ENCODE measurements around the gene ZNF202.

ZNF202 gene

DNA sequence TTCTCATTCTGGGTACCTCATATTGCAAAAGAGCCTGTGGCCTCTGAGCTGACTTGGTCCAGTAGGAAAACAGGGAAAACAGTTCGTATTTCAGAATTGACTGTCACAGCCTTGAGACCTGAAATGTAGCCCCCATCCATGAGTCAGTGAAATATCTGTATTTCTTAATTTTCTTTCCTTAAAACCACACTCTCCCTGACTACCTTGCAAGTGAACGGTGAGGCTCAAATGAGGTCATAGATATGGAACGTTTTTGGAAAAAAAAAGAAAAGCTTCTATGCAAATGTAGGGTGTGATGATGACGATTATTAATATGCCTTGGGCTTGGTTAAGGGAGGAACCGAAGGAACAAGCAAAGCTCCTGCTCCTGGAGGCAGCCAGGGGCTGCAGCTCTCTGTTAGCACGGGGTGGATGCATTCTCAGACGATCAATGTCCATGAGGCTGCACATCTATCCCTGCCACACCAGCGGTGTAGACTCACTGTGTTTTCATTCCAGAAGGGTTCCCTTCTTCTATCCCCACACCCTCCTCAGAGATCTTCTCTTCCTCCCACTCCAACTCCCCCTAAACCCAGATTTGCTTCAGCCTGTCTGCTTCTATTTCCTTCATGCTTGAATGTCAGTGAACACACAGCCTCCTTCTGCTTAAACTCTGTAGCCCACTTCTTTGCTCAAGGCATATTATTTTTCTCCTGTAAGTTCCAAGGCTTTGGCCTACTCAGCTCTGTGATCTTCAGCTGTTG, 57.9 kb downstream of the ZNF202 start:
- no peak for DNase-seq (ENCODE audit: low read depth)

DNA sequence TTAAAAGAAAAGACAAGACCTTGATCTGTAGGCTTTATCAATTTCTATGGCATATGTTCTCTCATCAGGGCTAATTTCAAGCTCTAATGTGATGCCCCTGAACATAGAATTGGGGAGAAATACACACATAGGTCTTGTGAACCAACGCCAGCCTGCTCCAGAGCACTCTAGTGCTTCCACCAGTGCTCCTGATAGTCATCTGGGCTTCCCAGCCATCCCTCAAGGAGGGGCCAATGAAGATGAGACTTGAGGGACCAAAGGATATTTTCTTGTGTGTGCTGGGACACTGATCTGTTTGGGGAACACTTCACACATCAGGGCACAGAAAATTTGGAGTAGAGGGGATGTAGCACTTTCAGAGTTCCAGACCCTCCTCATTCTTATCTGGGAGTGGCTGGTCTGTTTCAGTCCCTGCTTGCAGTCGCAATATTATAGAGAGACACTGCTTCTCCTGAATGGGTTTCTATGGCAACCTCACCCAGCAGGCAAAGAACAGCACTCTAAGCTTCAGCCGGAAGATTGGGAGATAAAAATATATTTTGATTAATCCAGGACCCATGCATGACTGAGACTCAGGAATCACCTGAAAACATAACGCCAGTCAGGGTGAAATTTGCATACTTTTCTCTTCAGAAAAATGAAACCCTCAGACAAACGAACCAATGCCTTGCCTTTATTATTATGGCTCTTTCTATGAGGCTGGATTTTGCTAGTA, 58.6 kb downstream of the ZNF202 start:
- DNase-seq (ENCODE audit: low read depth), result no peak

DNA sequence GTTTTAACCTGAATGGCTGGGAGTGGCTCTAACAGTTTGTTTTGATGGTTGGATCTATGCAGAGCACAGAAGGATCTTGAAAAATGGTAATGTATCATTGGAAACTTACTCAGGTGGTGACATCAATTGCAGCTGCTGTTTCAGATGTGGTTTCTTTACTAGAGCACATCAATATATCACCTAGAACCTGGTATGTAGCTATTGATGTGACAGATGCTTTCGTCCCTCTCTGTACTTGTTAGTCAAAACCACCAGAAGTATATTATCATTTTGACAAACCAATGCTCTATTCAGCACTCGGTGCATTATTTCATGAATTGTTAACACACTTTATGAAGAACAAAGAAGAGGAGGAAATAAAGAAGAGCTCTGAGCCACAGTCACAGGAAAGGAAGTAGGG, 60.4 kb downstream of the ZNF202 start:
- peak; percentile 18 for DNase-seq (ENCODE audit: low read depth)

DNA sequence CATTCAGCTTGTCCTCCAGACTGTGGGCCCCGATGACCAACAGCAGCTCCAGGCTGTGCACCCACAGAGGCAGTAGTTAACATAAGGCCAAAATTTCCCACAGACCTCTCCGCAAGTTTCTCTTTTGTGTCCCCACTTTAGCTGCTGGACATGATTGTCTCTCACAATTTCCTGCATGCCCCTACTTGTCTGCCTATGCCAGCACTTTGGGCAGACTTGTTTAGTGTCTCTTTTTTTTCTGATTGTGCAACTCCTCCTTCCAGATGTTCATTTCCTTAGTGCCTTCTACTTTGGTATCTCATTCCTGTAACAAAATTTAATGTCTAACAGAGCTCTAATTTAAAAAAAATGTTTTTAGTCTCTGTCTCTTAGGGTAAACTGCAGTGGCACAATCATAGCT, 63.2 kb downstream of the ZNF202 start:
- no peak for DNase-seq (ENCODE audit: low read depth)

DNA sequence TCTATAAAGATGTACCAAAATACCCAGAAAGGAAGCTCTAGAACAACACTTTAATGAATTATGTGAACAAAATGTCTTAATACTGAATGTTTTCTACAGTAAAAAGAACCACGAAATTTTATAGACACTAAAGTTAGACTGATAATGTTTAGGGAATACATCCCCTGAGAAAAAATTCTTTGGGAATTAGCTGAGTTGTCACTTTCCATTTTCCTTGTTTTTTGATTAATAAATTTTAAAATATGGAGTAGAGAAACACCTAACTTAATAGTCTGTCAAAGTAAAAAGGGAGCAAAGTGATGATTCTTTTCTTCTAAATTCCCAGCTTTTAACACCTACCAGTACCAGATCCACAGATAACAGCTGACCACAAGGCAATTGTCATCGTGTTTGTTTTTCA, 64.0 kb downstream of the ZNF202 start:
- DNase-seq (ENCODE audit: low read depth), result no peak

DNA sequence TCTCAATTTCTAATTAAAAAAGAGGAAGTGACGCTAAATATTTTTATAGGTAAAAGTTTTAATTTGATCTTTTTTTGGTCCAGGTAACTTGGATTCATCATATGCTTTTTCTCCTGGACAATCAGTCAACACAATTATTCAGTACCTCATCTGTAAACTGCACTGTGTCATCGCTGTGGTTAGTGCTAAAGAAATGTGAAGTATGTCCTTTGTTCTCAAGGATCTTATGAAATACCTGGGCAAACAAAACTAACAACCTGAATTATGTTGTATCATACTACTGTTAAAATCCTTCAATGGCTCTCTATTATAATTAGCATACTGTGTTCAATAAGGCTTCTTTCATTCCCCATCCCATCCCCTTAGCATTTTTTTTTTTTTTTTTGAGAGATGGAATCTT, 67.2 kb downstream of the ZNF202 start:
- DNase-seq (ENCODE audit: low read depth), result no peak
